KMS-11 (cell line): ENCODE measurements around the gene CD5L.
A peak's percentile ranks its signal among the peaks of the same experiment; 100 is the strongest.

Experiments
- H2AFZ ChIP-seq: fragments of 200-600 bp; sonication (generic); 2 replicates; pipeline ENCODE4 v1.6.1; 2016; ENCODE audit warnings: antibody characterized with exemption, mixed run types, low read depth
- H3K27ac ChIP-seq: fragments of 200-600 bp; sonication (generic); 2 replicates; pipeline ENCODE4 v1.6.1; 2016; ENCODE audit warnings: mild to moderate bottlenecking, mixed run types
- H3K27me3 ChIP-seq: fragments of 200-600 bp; sonication (generic); 2 replicates; pipeline ENCODE4 v1.6.1; 2017; ENCODE audit warnings: mild to moderate bottlenecking, low read depth, mixed run types, moderate library complexity; ENCODE audit not compliant: insufficient read depth
- H3K36me3 ChIP-seq: fragments of 200-600 bp; sonication (generic); 2 replicates; pipeline ENCODE4 v1.6.1; 2017; ENCODE audit warnings: mild to moderate bottlenecking, mixed run types; ENCODE audit not compliant: insufficient read depth
- H3K4me1 ChIP-seq: fragments of 200-600 bp; sonication (generic); 2 replicates; pipeline ENCODE4 v1.6.1; 2016; ENCODE audit warnings: mild to moderate bottlenecking, low read depth, mixed run types; ENCODE audit not compliant: poor library complexity, severe bottlenecking
- H3K4me2 ChIP-seq: fragments of 200-600 bp; sonication (generic); 2 replicates; pipeline ENCODE4 v1.7.0; 2016; ENCODE audit warnings: mild to moderate bottlenecking, mixed run types
- H3K4me3 ChIP-seq: fragments of 200-600 bp; sonication (generic); IDR thresholded peaks from 2 replicates; pipeline ENCODE4 v1.6.1; 2017; ENCODE audit warnings: low read depth, low read length, mixed read lengths; ENCODE audit not compliant: insufficient read depth
- H3K79me2 ChIP-seq: fragments of 200-600 bp; sonication (generic); 2 replicates; pipeline ENCODE4 v1.6.1; 2016; ENCODE audit warnings: low read depth, mixed run types; ENCODE audit not compliant: insufficient read depth
- H3K9ac ChIP-seq: fragments of 200-600 bp; sonication (generic); 2 replicates; pipeline ENCODE4 v1.6.1; 2016; ENCODE audit warnings: mild to moderate bottlenecking, mixed run types
- H4K20me1 ChIP-seq: fragments of 200-600 bp; sonication (generic); 2 replicates; pipeline ENCODE4 v1.6.1; 2016; ENCODE audit warnings: mild to moderate bottlenecking, mixed run types; ENCODE audit not compliant: insufficient read depth
- CTCF ChIP-seq: fragments of 200-600 bp; sonication (generic); conservative IDR thresholded peaks from 2 replicates; pipeline ENCODE4 v1.6.1; 2017; ENCODE audit warnings: low read depth, mild to moderate bottlenecking, antibody characterized with exemption, low read length, moderate library complexity, mixed read lengths

CD5L gene

DNA sequence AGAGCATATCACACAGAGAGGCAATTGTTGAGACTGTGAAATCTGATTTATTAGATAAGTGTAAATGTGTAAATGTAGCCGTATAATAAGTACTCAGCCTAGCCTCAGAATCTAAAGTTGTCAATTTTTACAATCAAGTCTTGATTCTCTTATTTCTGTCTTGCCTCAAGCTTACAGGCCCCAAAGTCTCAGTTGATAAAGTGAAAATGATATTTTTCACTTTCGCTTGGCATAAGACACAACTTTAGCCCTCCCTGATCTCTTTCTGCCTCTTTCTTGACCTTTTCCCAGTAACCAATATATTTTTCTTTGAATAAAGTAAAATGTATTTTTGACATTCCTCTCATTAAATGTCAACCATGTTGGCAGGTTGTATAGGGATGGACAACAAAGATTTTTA is 10.7 kb downstream of the CD5L start:
- Histone ChIP-seq H2AFZ (no peak overlapping the region), H3K36me3 (no peaks in the 10 kb centered on the region), H3K4me3 (peak overlapping the region; percentile 25), H3K4me2 (peak overlapping the region; percentile 0; the same call in 1 of the 2 replicates), H3K27me3 (no peaks in the 10 kb centered on the region), H3K79me2 (no peaks in the 10 kb centered on the region), H3K27ac (no peak overlapping the region), H3K4me1 (peaks cover 33% of the 10 kb centered on the region), H3K9ac (no peak overlapping the region), H4K20me1 (no peaks in the 10 kb centered on the region)
- no peak for TF ChIP-seq CTCF

GRCh38 chr1:157829711-157830110 is 11.9 kb downstream of the CD5L start:
- Histone ChIP-seq H4K20me1 (no peaks in the 10 kb centered on the region), H3K79me2 (no peaks in the 10 kb centered on the region), H3K27ac (no peak overlapping the region), H3K4me1 (peaks cover 33% of the 10 kb centered on the region), H3K27me3 (no peaks in the 10 kb centered on the region), H3K4me3 (no peak overlapping the region), H3K9ac (no peak overlapping the region), H3K4me2 (peak overlapping the region; percentile 0; the same call in 1 of the 2 replicates), H3K36me3 (no peaks in the 10 kb centered on the region), H2AFZ (no peak overlapping the region)
- no peak for TF ChIP-seq CTCF

GRCh38 chr1:157829210-157829609 is 12.4 kb downstream of the CD5L start:
- Histone ChIP-seq H2AFZ (no peak overlapping the region), H3K4me1 (peaks cover 33% of the 10 kb centered on the region), H3K27me3 (no peaks in the 10 kb centered on the region), H4K20me1 (no peaks in the 10 kb centered on the region), H3K9ac (no peak overlapping the region), H3K4me3 (no peak overlapping the region), H3K36me3 (no peaks in the 10 kb centered on the region), H3K4me2 (no peak overlapping the region), H3K27ac (no peak overlapping the region), H3K79me2 (no peaks in the 10 kb centered on the region)
- no peak for TF ChIP-seq CTCF

DNA sequence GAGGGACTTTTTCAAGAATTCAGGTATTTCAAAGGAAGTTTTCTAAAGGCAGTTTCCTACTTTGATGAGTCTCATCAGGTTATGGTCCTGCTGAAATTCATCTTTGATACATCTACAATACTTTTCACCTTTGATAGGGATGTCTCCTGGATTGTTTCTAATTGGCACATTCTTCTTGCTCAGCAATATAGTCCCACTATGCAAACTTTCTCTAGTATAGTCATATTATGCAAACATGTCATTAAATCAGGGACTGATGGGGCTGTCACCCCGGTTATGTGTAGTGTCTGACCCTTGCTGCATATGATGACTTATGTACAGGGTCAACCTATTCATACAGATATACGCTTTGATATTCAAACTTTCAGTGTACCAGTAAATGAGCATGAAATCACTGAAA is 21.3 kb downstream of the CD5L start:
- no peak overlapping the region for H3K4me2 ChIP-seq
- H3K4me1 ChIP-seq, result no peaks in the 10 kb centered on the region
- no peak for TF ChIP-seq CTCF
- no peaks in the 10 kb centered on the region for H3K36me3 ChIP-seq
- no peak overlapping the region for H2AFZ ChIP-seq
- H3K27me3 ChIP-seq, result no peaks in the 10 kb centered on the region
- no peaks in the 10 kb centered on the region for H4K20me1 ChIP-seq
- H3K9ac ChIP-seq, result no peak overlapping the region
- no peak overlapping the region for H3K27ac ChIP-seq
- no peaks in the 10 kb centered on the region for H3K79me2 ChIP-seq
- H3K4me3 ChIP-seq, result no peak overlapping the region
